Stimulated activated CD4-positive, alpha-beta T cell treated with anti-CD3 and anti-CD28 coated beads, Interleukin-4, amount 100 ng/mL, for 4 hours (primary cell): ENCODE data around the gene UMAD1.

Source experiments
- DNase-seq, 2 experiments: peaks; one replicate each; pipeline ENCODE4 v3.0.0-alpha.2; 2020

Gene UMAD1

DNA sequence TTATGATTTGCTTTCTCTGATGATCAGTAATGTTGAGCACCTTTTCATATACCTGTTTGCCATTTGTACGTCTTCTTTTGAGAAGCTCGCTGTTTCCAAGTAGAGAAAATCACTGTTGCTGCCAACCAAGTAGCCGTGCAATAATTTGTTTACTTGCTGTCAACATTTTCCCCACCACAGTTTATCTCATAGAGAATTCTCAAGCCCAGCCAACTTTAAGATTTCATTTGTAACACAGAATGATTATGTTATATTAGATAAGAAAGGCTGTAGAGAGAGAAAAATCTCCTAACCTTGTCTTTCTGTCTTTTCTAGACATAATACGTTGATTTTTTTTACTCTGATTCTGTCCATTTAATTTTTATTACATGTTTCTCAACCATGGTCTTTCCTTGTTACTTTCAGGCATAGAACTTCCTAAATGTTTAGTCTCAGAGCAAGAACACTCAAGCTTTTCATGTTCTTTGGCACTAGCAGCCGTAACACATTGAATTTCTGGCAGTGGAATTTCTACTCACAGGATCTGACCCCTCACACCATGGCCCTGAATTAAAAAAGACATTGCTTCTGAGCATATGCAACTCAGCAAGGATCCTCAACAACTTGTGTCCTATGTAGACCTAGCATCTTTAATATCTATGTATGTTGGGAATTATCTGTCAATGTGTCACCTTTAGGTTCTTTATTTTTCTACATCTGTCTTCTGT, 54.7 kb downstream of the UMAD1 start:
- DNase-seq, result no peak

DNA sequence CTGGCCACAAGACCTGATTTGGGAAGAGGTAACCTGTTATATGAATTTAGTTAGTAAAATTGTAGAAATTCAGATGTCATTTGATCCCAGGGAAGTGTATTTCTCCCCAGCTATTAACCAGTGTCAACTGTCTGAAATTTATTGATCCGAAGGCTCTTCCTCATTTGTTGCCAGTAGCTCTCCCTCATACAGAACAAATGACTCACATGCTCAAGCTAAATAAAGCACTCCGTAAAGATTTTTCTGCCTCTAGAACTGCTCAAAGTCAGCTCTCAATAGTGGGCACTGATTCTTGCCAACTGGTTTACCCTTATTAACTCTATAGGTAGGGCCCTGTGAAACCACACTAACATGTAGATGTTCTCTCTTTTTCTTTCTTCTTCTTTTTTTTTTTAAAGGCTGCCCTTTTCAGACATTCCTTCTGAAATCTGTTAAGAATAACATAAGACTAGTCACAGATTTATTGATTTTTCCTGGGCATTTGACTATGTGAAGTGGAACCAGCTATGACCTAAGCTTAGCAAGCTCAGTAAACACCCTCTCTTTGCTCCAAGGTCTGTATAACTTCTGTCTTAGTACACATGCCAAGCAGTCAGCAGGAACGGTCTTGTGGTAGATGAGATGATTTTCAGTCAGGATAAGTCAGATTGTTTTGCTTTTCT, 56.0 kb downstream of the UMAD1 start:
- no peak for DNase-seq

DNA sequence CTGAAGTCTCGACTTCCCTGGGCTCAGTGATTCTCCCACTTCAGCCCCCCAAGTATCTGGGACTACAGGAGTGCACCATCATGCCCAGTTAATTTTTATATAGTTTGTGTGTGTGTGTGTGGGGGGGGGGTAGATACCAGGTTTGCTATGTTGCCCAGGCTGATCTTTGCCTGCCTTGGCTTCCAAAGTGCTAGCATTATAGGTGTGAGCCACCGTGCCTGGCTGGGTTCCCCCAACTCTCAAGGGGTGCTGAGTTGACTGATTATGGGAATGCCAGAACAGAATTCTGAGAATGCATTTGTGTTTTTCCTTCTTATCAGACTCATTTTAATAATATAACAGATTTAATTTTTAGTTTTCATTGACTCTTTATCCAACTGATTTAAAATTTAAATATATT, 58.4 kb downstream of the UMAD1 start:
- DNase-seq, result no peak

GRCh38 chr7:7699380-7699779, 58.8 kb downstream of the UMAD1 start:
- DNase-seq, result no peak

DNA sequence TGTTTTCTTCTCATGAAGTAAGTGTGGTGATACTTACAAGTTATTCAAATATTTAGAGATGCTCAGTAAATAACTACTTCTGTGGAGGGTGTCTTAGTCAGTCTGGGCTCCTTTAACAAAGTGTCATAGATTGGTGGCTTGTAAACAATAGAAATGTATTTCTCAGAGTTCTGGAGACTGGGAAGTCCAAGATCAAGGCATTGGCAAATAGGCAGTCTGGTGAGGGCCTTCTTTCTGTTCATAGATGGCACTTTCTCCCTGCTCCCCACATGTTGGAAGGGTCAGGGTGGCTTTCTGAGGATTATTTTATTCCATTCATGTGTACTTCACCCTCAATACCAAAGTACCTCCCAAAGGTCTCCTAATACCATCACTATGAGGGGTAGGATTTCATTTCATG, 59.4 kb downstream of the UMAD1 start:
- DNase-seq, result no peak

DNA sequence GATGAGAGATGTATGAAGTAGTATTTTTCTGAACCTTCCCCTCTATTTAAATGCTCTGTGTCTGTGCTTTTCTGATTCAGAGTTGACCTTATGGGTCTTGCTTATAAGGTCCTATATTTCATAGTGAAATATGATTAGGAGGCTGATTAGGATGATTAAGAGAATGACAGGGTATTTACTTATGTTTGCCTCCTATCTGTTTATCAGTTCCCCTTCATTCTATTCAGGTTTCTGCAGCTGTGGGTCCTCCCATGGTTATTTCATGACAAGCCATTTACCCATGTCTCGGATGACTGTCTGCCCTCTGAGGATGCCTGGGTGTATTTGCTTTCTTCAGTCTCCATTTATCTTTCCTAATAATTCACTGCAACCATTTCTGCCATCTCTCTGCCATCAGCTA, 61.0 kb downstream of the UMAD1 start:
- no peak for DNase-seq

GRCh38 chr7:7702826-7703225, 62.3 kb downstream of the UMAD1 start:
- DNase-seq, result no peak

- DNase-seq, result no peak
Observed at GRCh38 chr7:7703427-7703826, 62.9 kb downstream of the UMAD1 start.

DNA sequence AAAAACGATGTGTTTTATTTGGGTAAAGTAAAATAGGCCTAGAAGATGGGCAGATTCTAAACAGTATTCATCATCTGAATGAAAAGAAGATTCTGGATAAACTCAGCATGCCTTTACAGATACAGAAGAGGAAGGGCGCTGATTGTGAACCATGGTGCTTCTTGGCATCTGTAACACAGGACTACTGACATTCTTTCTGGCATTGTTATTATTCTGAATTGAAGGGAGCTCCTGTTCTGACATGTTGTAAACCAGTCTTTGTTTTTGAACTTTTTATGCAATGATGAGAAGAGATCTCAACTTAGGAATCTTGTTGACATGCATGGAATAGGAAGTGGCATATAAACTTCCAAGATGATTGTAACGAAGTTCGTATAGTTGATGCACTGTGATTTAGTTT, 64.3 kb downstream of the UMAD1 start:
- DNase-seq, result no peak

GRCh38 chr7:7705318-7705717, 64.8 kb downstream of the UMAD1 start:
- DNase-seq, result no peak

- DNase-seq, result no peak
Observed at GRCh38 chr7:7706101-7706511, 65.6 kb downstream of the UMAD1 start.

- DNase-seq, result no peak
Observed at GRCh38 chr7:7706556-7707172, 66.1 kb downstream of the UMAD1 start.

DNA sequence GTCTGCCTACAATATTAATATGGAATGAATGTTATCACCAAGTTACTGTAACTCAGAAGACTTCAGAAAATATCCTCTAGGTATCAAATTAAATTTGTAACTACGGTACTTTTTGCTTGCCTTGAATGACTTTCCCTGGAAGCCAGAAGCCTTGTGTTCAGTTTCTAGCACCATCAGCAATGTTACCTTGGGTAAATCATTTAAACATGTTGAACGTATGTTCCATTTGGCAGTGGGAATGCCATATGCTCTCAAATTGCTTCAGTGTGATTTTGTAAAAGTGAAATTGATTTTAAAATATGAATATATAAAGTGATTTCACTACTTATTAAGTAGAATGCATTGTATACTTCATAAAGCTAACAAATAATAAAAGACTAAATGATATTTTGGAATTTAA, 66.7 kb downstream of the UMAD1 start:
- DNase-seq, result no peak

GRCh38 chr7:7707806-7708205, 67.3 kb downstream of the UMAD1 start:
- DNase-seq, result no peak

DNA sequence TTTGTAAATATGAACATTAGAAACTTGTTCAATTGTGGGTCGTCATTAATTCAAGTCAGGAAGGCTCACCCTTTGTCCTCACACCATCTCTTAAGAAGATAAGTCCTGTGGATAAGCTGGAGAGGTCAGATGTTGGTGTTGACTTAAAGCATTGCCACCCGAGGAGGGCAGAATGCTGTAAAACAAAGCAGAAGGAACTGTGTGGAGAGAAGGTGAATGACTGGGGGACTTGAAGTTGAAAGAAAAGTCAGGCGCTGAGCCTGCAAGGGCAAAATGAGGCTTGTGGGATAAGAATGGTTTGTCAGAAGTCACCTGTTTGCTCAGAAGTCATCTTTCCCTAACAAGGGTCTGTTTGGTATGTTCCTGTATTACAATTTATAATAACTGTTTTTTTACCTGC, 68.7 kb downstream of the UMAD1 start:
- DNase-seq, result no peak

DNA sequence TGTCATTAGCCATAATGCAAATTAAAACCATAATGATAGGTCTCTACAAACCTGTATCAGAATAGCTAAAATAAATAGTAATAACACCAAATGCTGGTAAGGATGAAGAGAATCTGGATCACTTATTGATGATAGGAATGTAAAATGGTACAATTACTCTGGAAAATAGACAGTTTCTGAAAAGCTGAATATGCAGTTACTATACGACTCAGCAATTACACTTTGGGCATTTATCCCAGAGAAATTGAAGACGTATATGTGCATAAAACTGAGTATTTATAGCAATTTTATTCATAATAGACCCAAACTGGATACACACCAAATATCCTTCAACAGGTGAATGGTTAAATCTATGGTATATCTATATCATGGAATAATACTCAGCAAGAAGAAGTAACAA, 69.9 kb downstream of the UMAD1 start:
- DNase-seq, result no peak

- DNase-seq, result no peak
Observed at GRCh38 chr7:7713730-7714129, 73.2 kb downstream of the UMAD1 start.

DNA sequence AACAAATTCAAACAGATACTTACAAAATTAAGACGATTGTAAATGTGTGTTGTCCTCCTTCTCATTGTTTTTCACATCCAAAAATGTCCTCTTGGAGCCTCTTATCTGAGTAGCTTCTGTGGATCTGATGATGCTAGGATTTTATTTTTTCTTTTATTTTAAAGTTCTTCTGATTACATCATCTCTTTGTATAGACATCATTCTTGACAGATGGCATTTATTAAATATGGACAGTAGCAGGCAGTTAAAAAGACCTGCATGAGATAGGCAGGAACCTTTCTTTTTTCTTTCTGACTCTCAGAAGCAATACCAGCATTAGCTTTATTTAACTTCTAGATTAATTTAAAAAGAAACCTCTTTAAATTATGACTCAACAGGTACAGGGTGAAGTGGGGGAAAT, 77.9 kb downstream of the UMAD1 start, which contains the start of gene RPA3:
Gene RPA3 (minus strand): TSS at position 116 of the 400 bp plus-strand sequence. CDS start 78,189 bp downstream, outside the sequence.
- no peak for DNase-seq

DNA sequence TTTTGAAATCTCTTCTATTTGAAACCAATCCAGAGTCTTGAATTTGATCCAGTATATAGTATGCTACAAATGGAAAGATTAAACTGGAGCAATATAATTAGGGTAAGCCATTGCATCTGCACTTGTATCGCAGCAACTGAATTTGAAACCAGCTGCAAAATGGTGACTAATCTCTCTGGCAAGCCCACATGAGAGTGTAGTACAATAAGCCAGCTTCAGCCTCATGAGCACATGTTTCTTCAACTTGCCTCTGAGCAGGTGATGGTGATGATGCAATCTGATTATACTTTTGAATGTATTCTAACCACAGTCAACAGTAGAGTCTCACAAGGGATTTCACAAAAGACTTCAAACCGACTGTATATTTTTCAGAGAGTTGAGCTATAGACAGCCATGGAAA, 78.7 kb downstream of the UMAD1 start:
- DNase-seq, result peak; percentile 3 to 57

DNA sequence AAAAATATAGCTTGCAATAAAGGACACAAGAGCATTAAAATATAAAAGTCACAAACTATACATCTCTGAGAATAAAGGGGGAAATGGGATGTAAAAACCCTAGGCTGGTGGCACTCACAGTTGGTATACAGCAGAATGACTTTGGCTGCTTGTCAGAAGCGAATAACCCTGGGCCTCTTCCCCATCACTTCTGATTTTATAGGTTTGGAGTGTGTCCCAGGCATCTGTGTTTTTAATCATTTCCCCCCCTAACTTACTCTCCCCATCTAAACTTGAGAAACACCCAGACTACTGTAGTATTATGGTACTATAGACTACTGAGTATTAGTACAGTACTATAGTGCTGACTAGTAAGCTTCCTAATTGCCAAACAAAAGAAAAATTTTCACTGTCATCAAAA, 79.6 kb downstream of the UMAD1 start:
- DNase-seq, result no peak

GRCh38 chr7:7720750-7721621, 80.4 kb downstream of the UMAD1 start:
- no peak for DNase-seq

DNA sequence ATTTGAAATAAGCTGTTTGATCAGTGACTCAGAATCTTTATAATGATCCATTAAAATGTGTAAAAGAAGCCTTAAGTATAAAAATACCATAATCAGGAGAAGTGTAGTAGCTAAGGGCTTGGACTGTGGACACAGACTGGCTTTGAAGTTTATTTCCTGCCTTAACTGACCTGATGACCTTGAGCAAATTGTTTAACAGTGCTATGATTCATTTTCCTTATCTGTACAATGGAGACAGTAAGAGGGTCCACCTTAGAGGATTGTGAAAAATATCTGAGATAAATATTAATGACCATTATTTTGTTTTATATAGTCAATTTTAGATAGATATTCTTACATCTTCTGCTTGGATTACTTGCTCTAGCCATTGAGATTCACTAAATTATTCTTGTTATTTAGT, 91.2 kb downstream of the UMAD1 start:
- DNase-seq, result no peak

GRCh38 chr7:7732621-7733281, 92.2 kb downstream of the UMAD1 start:
- no peak for DNase-seq
